AG09309 (cell line): Measurements from ENCODE around the gene PNP.

ENCODE experiments used
- DNase-seq: peaks from one replicate; pipeline ENCODE4 v3.0.0-alpha.2; 2010; ENCODE audit warnings: low read depth
- H3K4me3 ChIP-seq: 2 replicates; pipeline ENCODE4 v1.5.1; 2011; ENCODE audit warnings: mild to moderate bottlenecking, low read depth, low read length, moderate library complexity; ENCODE audit not compliant: control insufficient read depth
- TF ChIP-seq, protein P1 (sequence below): IDR thresholded peaks from 2 replicates; pipeline ENCODE4 v1.5.1; 2011; ENCODE audit warnings: mild to moderate bottlenecking, low read depth, low read length, inconsistent platforms; ENCODE audit not compliant: insufficient read depth, control insufficient read depth; ENCODE audit errors: missing control alignments

PNP gene

DNA sequence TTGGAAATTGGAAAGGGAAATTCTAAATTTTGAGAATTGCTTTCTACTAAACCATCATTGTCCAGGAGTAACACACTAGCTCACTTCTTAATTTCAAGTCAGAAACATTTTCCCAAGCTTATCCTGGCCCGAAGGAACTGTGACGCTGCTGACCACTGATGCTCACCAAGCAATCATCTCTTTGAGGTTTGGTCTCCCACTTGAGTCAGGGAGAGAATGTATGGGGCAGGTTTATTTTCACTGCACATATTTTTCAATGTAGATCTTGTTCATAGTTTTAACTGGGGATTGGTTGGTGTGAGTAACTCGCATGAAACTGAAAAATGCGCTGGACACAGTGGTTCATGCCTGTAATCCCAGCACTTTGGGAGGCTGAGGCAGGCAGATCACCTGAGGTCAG is 23.3 kb downstream of the PNP start:
- H3K4me3 ChIP-seq = no peak overlapping the region
- TF ChIP-seq, protein P1, sequence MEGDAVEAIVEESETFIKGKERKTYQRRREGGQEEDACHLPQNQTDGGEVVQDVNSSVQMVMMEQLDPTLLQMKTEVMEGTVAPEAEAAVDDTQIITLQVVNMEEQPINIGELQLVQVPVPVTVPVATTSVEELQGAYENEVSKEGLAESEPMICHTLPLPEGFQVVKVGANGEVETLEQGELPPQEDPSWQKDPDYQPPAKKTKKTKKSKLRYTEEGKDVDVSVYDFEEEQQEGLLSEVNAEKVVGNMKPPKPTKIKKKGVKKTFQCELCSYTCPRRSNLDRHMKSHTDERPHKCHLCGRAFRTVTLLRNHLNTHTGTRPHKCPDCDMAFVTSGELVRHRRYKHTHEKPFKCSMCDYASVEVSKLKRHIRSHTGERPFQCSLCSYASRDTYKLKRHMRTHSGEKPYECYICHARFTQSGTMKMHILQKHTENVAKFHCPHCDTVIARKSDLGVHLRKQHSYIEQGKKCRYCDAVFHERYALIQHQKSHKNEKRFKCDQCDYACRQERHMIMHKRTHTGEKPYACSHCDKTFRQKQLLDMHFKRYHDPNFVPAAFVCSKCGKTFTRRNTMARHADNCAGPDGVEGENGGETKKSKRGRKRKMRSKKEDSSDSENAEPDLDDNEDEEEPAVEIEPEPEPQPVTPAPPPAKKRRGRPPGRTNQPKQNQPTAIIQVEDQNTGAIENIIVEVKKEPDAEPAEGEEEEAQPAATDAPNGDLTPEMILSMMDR = no peak
- no peak for DNase-seq

DNA sequence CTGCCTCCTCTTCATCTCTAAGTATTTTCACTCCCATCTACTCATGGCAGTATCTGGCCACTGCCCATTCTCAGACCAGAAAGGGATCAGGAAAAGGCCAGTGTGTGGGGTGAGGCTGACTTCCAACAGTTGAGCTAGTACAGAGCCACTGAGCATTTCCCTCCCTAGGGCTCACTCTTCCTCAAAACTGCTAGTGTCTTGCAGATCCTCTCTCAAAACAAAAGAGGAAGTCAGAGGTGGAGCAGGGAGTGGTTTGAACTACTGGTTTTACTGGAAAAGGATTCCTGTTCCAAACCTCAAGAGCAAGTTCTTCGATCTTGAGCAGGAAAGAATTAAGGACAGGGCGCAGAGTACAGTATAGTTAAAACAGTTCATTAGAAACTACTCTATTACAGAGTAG is 24.4 kb downstream of the PNP start:
- no peak overlapping the region for H3K4me3 ChIP-seq
- DNase-seq = no peak
- TF ChIP-seq, protein P1 = no peak

DNA sequence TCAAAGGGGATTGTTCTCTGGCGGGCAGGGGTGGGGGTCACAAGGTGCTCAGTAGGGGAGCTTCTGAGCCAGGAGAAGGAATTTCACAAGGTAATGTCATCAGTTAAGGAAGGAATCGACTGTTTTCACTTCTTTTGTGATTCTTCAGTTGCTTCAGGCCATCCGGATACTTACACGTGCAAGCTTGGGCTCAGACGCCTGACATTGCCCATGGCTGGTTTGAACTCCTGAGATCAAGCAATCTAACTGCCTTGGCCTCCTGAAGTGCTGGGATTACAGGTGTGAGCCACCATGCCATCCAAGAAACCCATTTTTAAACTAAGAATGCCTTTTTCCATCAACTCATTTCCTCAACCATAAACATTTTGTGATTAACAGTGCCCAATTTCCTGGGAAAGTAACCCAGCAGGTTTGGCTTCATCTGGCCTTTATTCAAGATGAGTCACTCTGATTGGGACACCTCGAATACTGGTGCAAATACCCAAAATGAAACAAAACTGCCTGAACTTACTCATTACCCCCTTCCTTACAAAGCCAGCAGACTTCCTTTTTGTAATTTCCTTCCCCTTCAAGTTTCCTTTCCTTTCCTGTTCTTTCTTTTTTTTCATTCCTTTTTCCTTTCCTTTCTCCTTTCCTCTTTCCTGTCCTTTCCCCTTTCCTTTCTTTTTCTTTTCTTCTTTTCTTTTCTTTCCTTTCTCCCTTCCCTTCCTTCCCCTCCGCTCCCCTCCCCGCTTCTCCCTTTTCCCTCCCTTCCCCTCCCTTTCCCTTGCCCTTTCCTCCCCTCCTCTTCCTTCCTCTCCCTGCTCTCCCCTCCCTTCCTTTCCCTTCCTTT is 25.9 kb downstream of the PNP start:
- TF ChIP-seq, protein P1 = no peak
- no peak for DNase-seq
- no peak overlapping the region for H3K4me3 ChIP-seq

DNA sequence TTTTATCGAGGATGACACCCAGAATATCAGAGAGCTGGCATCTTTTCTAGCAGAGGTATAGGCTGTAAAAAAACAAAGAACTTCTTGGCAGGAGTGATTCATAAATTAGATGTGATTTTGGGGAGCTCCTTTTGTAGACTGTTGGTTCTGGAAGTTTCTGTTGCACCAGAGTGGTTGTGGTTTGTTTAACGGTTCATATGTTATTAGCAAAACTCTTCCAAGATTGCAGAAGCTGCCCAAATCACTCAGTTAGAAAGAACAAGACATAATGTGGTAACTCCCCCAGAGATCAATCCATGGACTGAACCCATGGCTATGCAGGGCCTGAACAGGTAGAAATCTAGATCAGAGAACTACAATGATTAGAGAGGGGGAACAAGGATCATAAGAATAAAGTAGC is 29.4 kb downstream of the PNP start:
- TF ChIP-seq, protein P1 = no peak
- H3K4me3 ChIP-seq = no peak overlapping the region
- no peak for DNase-seq

DNA sequence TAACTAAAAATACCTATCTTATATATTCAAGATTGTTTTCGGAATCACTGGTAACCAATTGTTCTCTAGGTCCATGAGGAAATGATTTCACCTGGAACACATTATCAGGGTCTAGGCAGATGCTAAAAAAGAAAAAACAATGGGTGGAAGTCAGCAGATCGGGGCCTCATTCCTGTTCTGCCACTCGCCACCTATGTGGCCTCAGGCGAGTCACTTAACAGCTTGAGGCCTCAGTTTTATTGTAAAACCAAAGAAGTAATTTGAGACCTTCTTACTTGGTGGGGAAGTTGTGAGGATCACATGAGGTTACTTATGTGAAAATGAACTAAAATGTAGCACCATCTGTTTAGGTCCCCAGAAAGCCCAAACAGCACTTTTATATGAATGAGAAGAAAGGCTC is 29.9 kb downstream of the PNP start:
- H3K4me3 ChIP-seq = no peak overlapping the region
- TF ChIP-seq, protein P1 = no peak
- no peak for DNase-seq

DNA sequence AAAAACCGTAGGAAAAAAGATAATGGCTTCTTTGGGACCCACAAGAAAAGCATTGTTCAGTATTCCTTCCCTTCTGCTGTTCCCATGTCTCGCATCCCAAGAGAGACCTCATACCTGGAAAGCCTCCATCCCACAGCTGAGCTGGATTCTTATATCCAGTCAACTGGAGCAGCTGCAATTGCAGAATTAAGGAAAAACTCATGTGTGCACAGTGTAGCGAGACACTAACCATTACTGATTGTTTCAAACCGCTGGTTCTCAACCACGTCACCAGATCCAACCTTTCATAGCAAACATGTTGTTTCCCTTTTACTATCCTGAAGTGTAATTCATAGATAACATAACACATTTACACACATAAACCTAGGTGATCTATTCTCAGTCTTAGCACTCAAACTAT is 30.7 kb downstream of the PNP start:
- no peak for DNase-seq
- TF ChIP-seq, protein P1 = no peak
- H3K4me3 ChIP-seq = no peak overlapping the region

DNA sequence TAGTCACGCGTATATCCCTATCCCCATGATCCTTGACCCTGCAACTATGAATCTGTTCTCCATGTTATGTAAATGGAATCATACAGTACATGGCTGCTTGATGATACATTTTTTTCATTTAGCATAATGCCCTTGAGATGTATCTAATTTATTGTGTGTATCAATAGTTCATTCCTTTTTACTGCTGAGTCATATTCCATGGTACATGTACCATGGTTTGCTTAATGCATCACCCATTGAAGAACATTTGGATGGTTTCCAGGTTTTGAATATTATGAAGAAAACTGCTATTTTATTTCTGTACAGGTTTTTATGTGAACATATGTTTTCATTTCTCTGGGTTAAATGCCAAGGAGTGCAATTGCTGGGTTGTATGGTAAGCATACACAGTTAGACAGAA is 32.1 kb downstream of the PNP start:
- TF ChIP-seq, protein P1 = no peak
- no peak for DNase-seq
- H3K4me3 ChIP-seq = no peak overlapping the region
